GM18951 (cell line): ENCODE data around the gene PTK6.
"Not testable (repeated sequence)": the region's sequence is repeated elsewhere in the genome, so short reads cannot be mapped to it uniquely, and the experiment has no call there.

Source experiments
- POLR2A ChIP-seq: IDR thresholded peaks from 4 replicates; pipeline ENCODE4 v1.6.1; 2011; ENCODE audit warnings: mild to moderate bottlenecking; ENCODE audit not compliant: insufficient read length, insufficient read depth; ENCODE audit errors: extremely low read depth
- in situ Hi-C: fragments of 300-500 bp; cut with MboI; formaldehyde crosslinking; loops from one replicate; pipeline ENCODE4 v1.12.0; 2022; ENCODE audit warnings: low sequenced_read_pairs, mixed read lengths, inconsistent platforms; ENCODE audit not compliant: unreplicated experiment

The PTK6 gene

GRCh38 chr20:63486300-63486855 lies 50.8 kb downstream of the PTK6 start:
- in situ Hi-C loops = no loop called here
- no peak for TF ChIP-seq POLR2A

DNA sequence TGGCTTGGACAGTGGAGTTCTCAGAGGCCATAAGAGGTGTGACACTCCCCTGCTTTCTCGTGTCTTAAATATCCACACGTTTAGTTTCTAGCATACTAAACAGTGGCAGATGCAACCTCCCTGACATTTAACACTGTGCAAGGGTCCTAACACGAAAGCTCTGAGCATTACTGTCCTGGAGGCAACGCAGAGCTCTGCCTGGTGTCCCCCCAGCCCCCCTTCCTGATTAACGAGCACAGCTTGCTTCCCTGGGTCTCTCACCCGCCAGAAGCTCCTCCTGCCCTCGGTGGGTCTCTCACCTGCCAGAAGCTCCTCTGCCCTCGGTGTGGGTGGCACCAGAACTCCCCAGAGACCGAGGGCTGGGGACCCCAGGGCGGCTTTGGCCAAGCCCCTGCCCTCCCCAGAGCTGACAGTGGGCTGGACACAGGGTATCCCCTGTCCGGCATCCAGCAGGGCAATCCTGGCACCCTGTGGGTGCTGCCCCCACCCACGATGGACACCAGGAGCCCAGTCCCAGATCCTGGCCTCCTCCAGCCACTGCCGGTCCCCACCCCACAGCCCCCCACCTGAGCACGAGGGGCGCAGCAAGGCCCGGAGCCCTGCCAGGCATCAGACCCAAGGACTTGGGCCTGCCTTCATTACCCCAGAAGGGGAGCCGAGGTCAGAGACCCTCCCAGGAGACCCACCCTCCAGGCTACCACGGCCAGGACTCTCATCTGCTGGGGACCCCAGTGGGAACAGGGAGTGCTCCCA lies 52.3 kb downstream of the PTK6 start:
- in situ Hi-C loops = no loop called here

DNA sequence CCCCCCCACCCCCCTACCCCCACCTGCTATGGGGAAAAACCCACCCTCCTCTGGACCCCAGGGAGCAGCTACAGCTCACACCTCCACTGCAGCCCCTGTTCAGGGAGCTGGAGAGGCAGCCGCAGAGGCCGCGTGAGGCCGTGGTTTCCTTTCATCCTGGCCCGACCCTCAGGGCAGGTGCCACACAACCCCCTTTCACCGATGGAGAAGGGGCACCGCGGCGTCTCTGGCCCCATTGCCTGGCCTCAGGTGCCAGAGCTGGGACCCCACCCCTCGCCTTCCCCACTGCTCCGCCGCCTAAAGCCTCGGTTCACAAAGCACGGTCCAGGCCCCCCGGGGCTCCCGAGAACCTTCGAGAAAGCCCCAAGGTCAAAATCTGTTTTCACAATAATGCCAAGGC lies 52.9 kb downstream of the PTK6 start:
- TF ChIP-seq POLR2A = no peak
- in situ Hi-C loops = no loop called here

More for the DNA sequence above, 52.3 kb downstream of the PTK6 start:
- TF ChIP-seq POLR2A = no peak

- in situ Hi-C loops = no loop called here
- no peak for TF ChIP-seq POLR2A
Observed at GRCh38 chr20:63483834-63484233, 53.3 kb downstream of the PTK6 start.

GRCh38 chr20:63482021-63482587 lies 55.1 kb downstream of the PTK6 start:
- in situ Hi-C loops = no loop called here
- no peak for TF ChIP-seq POLR2A

DNA sequence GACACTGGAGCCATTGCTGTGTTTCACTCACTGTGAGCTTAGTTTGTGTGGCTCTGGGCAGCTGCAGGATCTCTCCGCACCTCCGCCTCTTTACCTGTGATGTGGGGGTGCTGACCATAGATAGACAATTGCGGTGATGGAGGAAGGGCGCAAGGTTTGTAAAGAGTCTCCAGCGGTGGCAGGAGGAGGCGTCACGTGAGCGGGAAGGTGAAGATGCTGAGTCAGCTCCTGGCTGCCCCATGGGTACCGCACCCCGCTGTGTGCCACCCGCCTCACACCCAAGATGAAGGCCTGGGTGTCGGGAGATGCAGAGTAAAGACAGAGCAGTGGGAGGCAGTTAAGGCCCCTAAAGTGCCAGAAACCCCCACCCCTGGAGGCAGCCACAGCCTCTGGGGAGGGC lies 55.7 kb downstream of the PTK6 start:
- TF ChIP-seq POLR2A = no peak
- in situ Hi-C loops = no loop called here

GRCh38 chr20:63479695-63480419 lies 57.3 kb downstream of the PTK6 start:
- in situ Hi-C loops = not testable (repeated sequence)

GRCh38 chr20:63478346-63479302 lies 58.6 kb downstream of the PTK6 start:
- in situ Hi-C loops = no loop called here
- TF ChIP-seq POLR2A = no peak
